IMR-90 (cell line): ENCODE measurements around the gene LY6G6F. TPM values are rescaled to one million over a fixed set of nuclear protein-coding genes. Genes with fewer than 3 reads are reported as not detected.

Source experiments
- ATAC-seq: fragments of 200-7000 bp; cut with Tn5 transposase; 2 replicates; pipeline ENCODE4 v1.9.1; 2020; ENCODE audit warnings: low read depth, mild to moderate bottlenecking, moderate library complexity
- BruUV-seq: library from RNA; stranded (reverse); fragments of 400-500 nt; replicated peaks from 2 replicates; lab custom pipeline; 2021; lab: Mats Ljungman, UMichigan
- CTCF ChIA-PET: fragments of 300-600 bp; formaldehyde crosslinking; extraction: SDS; loops from one replicate; lab custom pipeline; 2021; ENCODE audit warnings: antibody characterized with exemption; lab: Yijun Ruan, JAX
- POLR2A ChIA-PET: fragments of 300-600 bp; sonication (Branson Sonifier 250); formaldehyde crosslinking; loops from one replicate; lab custom pipeline; 2022; ENCODE audit warnings: antibody characterized with exemption; ENCODE audit not compliant: unreplicated experiment; lab: Charles Lee
- DNase-seq: peaks from one replicate; pipeline ENCODE4 v3.0.0; 2013
- H2AFZ ChIP-seq: replicated peaks from 2 replicates; pipeline ENCODE3; 2013; ENCODE audit warnings: low read length, mild to moderate bottlenecking; ENCODE audit not compliant: poor library complexity
- H2AK5ac ChIP-seq: 2 replicates; pipeline ENCODE4 v1.6.1; 2013; ENCODE audit warnings: low read depth, low read length, inconsistent platforms
- H2AK9ac ChIP-seq: replicated peaks from 2 replicates; pipeline ENCODE3; 2013; ENCODE audit warnings: mild to moderate bottlenecking, low read depth, low read length, moderate library complexity; ENCODE audit not compliant: poor library complexity
- H2BK120ac ChIP-seq: 2 replicates; pipeline ENCODE4 v1.6.1; 2013; ENCODE audit warnings: low read depth, low read length, inconsistent platforms
- H2BK15ac ChIP-seq: 3 replicates; pipeline ENCODE4 v1.6.1; 2013; ENCODE audit warnings: low read depth, low read length, inconsistent platforms
- H2BK20ac ChIP-seq: 2 replicates; pipeline ENCODE4 v1.6.1; 2013; ENCODE audit warnings: low read depth, mild to moderate bottlenecking, inconsistent platforms, low read length, moderate library complexity
- H2BK5ac ChIP-seq: 2 replicates; pipeline ENCODE4 v1.6.1; 2013; ENCODE audit warnings: mild to moderate bottlenecking, low read depth, low read length, inconsistent platforms; ENCODE audit not compliant: poor library complexity, severe bottlenecking
- H3K14ac ChIP-seq: replicated peaks from 2 replicates; pipeline ENCODE4 v1.6.1; 2013; ENCODE audit warnings: low read depth, low read length, inconsistent platforms
- H3K18ac ChIP-seq: 2 replicates; pipeline ENCODE4 v1.6.1; 2013; ENCODE audit warnings: low read depth, low read length, control low read depth
- H3K23ac ChIP-seq: 2 replicates; pipeline ENCODE4 v1.6.1; 2013; ENCODE audit warnings: low read depth, low read length, inconsistent platforms
- H3K27ac ChIP-seq: 2 replicates; pipeline ENCODE4 v1.5.1; 2013; ENCODE audit warnings: mild to moderate bottlenecking, control low read depth, low read length; ENCODE audit not compliant: insufficient read depth
- H3K27me3 ChIP-seq: 2 replicates; pipeline ENCODE4 v1.6.1; 2013; ENCODE audit warnings: low read length; ENCODE audit not compliant: control insufficient read depth, insufficient read depth
- H3K36me3 ChIP-seq: 2 replicates; pipeline ENCODE4 v1.6.1; 2013; ENCODE audit warnings: low read length, mixed read lengths; ENCODE audit not compliant: control insufficient read depth, insufficient read depth
- H3K4ac ChIP-seq: 2 replicates; pipeline ENCODE4 v1.6.1; 2013; ENCODE audit warnings: low read depth, low read length, inconsistent platforms
- H3K4me1 ChIP-seq: 2 replicates; pipeline ENCODE4 v1.6.1; 2013; ENCODE audit warnings: low read length, mixed read lengths; ENCODE audit not compliant: control insufficient read depth, insufficient read depth
- H3K4me2 ChIP-seq: 2 replicates; pipeline ENCODE4 v1.6.1; 2013; ENCODE audit warnings: low read depth, mild to moderate bottlenecking, control low read depth, low read length, moderate library complexity
- H3K4me3 ChIP-seq: 2 replicates; pipeline ENCODE4 v1.5.1; 2013; ENCODE audit warnings: low read depth, mild to moderate bottlenecking, control low read depth, low read length, moderate library complexity; ENCODE audit not compliant: insufficient read depth
- H3K56ac ChIP-seq: 2 replicates; pipeline ENCODE4 v1.6.1; 2013; ENCODE audit warnings: low read length, inconsistent platforms; ENCODE audit not compliant: insufficient read depth; ENCODE audit errors: extremely low read depth
- H3K79me1 ChIP-seq, 2 experiments: 2 replicates each; pipeline ENCODE4 v1.6.1; 2013; ENCODE audit warnings: low read length in 2 of 2, inconsistent platforms in 1 of 2, low read depth in 1 of 2
- H3K9ac ChIP-seq: 2 replicates; pipeline ENCODE4 v1.6.1; 2013; ENCODE audit warnings: low read depth, low read length, control low read depth
- H3K9me1 ChIP-seq: 2 replicates; pipeline ENCODE4 v1.6.1; 2013; ENCODE audit warnings: low read length, inconsistent platforms; ENCODE audit not compliant: insufficient read depth
- H3K9me3 ChIP-seq: 2 replicates; pipeline ENCODE4 v1.6.1; 2013; ENCODE audit warnings: low read length; ENCODE audit not compliant: control insufficient read depth, insufficient read depth
- H4K20me1 ChIP-seq: 2 replicates; pipeline ENCODE4 v1.6.1; 2013; ENCODE audit warnings: low read length, inconsistent platforms; ENCODE audit not compliant: insufficient read depth
- H4K5ac ChIP-seq: 2 replicates; pipeline ENCODE4 v1.6.1; 2013; ENCODE audit warnings: mild to moderate bottlenecking, low read depth, low read length, control low read depth
- H4K8ac ChIP-seq, 2 experiments: 2 replicates each; pipeline ENCODE4 v1.6.1; 2013; ENCODE audit warnings: low read depth in 2 of 2, low read length in 2 of 2, control low read depth in 1 of 2, inconsistent platforms in 1 of 2
- H4K91ac ChIP-seq: 2 replicates; pipeline ENCODE4 v1.6.1; 2013; ENCODE audit warnings: low read depth, low read length, inconsistent platforms; ENCODE audit not compliant: insufficient read depth
- NFE2L2 ChIP-seq: fragments of 150-350 bp; IDR thresholded peaks from 2 replicates; pipeline ENCODE4 v1.6.1; 2016; ENCODE audit warnings: low read depth, mild to moderate bottlenecking, low read length
- POLR2A ChIP-seq: IDR thresholded peaks from 2 replicates; pipeline ENCODE4 v1.6.1; 2012; ENCODE audit warnings: mild to moderate bottlenecking, low read depth, low read length
- WGBS, 2 experiments: methylation state at CpG; one replicate each; pipeline versions ENCODE4 v1.1.5 to v1.1.7; 2013; ENCODE audit warnings: missing lambda C conversion rate in 2 of 2; ENCODE audit not compliant: insufficient read length in 1 of 2; ENCODE audit errors: extremely low coverage in 2 of 2; 5-methylcytosine and 5-hydroxymethylcytosine counted together
- dilution Hi-C: fragments of 300-500 bp; cut with HindIII; formaldehyde crosslinking; loops from one replicate; pipeline ENCODE4 v1.14.3; 2018; ENCODE audit warnings: low sequenced_read_pairs; ENCODE audit not compliant: unreplicated experiment
- in situ Hi-C: fragments of 300-500 bp; cut with MboI; formaldehyde crosslinking; loops from 3 replicates; pipeline ENCODE4 v1.14.3; 2019; ENCODE audit warnings: low sequenced_read_pairs, inconsistent platforms, mixed read lengths
- intact Hi-C: fragments of 100-400 bp; cut with micrococcal nuclease; formaldehyde crosslinking; loops from 2 replicates; pipeline ENCODE4 v1.10.0; 2022
- polyA plus RNA-seq, 3 experiments: library from polyadenylated mRNA; depleted of rRNA; stranded (reverse); fragments of >200 nt; gene quantifications; 2 replicates each; pipeline ENCODE4 v1.2.3, GENCODE V29; 2012; ENCODE audit warnings: low replicate concordance in 1 of 3
- total RNA-seq: library from RNA; depleted of rRNA; stranded (reverse); fragments of >200 nt; gene quantifications from 2 replicates; pipeline ENCODE4 v1.2.3, GENCODE V29; 2012
- TF ChIP-seq, protein P1 (sequence below): conservative IDR thresholded peaks from 2 replicates; pipeline ENCODE4 v1.5.1; 2012; ENCODE audit warnings: mild to moderate bottlenecking, low read depth, low read length, improper control_type of control experiment

Gene LY6G6F
- total and polyA plus RNA-seq, 2 of the 4 experiments (the other 2 are of a cell fraction): not detected

DNA sequence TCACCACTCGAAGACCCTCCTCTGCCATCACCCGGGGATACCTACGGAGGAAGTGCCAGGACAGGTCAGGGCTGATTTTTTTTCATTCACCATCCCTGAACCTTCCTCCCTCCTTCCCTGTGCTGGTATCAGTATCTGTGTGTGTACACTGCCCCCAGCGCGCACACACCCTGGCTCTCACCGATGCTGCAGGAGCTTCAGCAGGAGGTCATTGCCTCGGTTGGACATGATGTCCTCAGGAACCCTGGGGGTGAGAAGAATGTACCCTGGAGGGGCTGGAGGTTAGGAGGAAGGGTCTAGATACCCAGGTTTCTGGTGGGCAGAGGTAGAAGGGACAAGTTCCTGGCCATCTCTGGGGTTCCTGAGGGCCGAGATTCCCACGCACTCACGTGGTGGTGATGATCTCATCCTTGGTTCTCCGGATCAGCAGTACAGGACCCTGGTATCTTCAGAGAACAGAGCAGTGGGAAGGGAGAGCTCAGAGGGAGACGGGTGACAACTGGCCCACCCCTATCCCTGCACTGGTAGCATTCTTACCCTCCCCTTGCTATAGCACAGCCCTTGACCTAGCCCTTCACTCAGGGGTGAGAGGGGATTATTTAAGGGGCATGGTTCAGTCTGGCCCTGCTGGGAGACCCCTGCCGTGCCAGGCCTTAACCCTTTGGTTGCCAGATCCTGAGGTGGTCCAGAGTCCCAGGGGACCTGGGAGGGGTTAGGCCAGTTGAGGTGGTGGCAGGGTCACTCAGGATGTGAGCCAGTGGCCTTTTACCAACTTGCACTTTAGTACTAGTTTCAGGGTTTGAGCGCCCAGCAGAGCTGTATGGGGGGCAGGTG, 18.6 kb upstream of the LY6G6F start (continued):
- no peak for TF ChIP-seq NFE2L2

DNA sequence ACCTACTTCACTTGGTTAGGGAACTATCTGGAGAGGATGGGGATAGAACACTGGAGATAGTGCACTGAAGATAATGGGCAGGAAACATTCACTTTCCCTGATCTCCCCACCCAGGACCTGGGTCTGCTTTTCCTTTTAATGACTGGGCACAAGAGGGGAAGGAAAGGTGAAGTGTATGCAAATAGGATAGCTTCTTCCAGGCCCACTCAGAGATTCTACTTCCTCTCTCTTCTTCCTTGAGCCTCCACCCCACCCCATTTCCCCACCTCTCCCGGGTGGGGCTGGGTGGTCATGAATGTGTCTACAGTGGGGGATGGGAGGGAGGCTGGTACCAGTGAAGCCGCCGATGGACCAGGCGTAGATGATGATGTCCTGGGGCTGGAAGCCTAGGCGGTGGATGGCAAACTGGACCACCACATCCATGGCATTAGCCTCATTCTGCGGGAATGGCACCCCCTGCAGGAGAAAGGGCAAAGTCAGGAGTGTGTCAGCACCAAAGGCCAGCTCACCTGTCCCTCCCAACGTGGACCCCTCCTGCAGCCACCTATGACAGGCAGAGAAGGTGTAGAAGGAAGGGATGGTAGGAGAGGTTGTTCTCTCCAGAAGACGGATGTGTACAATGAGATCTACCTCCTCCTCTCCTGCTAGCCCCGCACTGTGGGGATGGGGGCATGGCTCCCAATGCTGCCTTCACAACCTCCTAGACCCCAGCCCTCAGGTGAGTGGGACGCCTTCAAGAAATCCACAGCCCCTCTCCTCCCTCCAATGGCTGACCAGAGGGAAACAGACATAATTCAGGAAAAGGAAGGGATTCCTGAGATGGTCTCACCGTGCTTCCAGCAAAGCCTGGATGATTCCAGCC, 17.2 kb upstream of the LY6G6F start:
- TF ChIP-seq, protein P1, sequence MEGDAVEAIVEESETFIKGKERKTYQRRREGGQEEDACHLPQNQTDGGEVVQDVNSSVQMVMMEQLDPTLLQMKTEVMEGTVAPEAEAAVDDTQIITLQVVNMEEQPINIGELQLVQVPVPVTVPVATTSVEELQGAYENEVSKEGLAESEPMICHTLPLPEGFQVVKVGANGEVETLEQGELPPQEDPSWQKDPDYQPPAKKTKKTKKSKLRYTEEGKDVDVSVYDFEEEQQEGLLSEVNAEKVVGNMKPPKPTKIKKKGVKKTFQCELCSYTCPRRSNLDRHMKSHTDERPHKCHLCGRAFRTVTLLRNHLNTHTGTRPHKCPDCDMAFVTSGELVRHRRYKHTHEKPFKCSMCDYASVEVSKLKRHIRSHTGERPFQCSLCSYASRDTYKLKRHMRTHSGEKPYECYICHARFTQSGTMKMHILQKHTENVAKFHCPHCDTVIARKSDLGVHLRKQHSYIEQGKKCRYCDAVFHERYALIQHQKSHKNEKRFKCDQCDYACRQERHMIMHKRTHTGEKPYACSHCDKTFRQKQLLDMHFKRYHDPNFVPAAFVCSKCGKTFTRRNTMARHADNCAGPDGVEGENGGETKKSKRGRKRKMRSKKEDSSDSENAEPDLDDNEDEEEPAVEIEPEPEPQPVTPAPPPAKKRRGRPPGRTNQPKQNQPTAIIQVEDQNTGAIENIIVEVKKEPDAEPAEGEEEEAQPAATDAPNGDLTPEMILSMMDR: 0 out of 2 replicates have a peak, but pooled peaks have one; percentile 26
- no peak for TF ChIP-seq POLR2A
- no peak for DNase-seq
- Histone ChIP-seq H4K8ac (no peak overlapping the region), H2BK20ac (no peak overlapping the region), H4K91ac (no peak overlapping the region), H2AFZ (no peak overlapping the region), H3K4ac (no peak overlapping the region), H3K9me3 (no peaks in the 10 kb centered on the region), H2BK120ac (no peak overlapping the region), H3K4me2 (no peak overlapping the region), H3K23ac (no peak overlapping the region), H3K27me3 (no peaks in the 10 kb centered on the region), H4K20me1 (no peaks in the 10 kb centered on the region), H3K4me3 (no peak overlapping the region), H2BK15ac (no peak overlapping the region), H3K9me1 (no peaks in the 10 kb centered on the region), H3K56ac (no peak overlapping the region), H4K5ac (no peak overlapping the region), H3K27ac (no peak overlapping the region), H3K4me1 (no peaks in the 10 kb centered on the region), H3K79me1 (peaks cover 4 to 6% of the 10 kb centered on the region in 2 experiments; a peak in 2 of 4 replicates), H3K36me3 (peaks cover 72% of the 10 kb centered on the region), H3K14ac (no peak overlapping the region), H3K9ac (no peak overlapping the region), H2BK5ac (no peak overlapping the region), H2AK5ac (no peak overlapping the region), H2AK9ac (no peak overlapping the region), H3K18ac (no peak overlapping the region)
- in situ Hi-C loops: loop anchor here (10.0 kb wide), 2 partner anchors 145 to 255 kb away; partner anchors contain the start of gene CFB
- intact Hi-C loops: no loop called here
- ChIA-PET POLR2A (no interaction called here), CTCF (interaction anchor here (0.8 kb wide), 1 partner anchor 13 kb away, joined by 3 read pairs; no protein-coding TSS in a partner anchor)
- no TSS peak for BruUV-seq
- dilution Hi-C loops: no loop called here
- peak; percentile 48; the same call in 1 of the 2 replicates for ATAC-seq
- WGBS, 2 experiments: 60% methylated on average over 1 of the region's 11 CpGs; no CpG with 5 or more reads in 1 of the 2 experiments
